ENCODE measurements around the gene IL2RA.

The IL2RA gene

GRCh38 chr10:6038071-6038631 lies 24.0 kb downstream of the IL2RA start:
- DNase-seq (ENCODE audit: low spot score) = no peak

GRCh38 chr10:6037422-6037821 lies 24.7 kb downstream of the IL2RA start:
- no peak for DNase-seq (ENCODE audit: low spot score)

- no peak for DNase-seq (ENCODE audit: low spot score)
Observed at GRCh38 chr10:6036861-6037321, 25.3 kb downstream of the IL2RA start.

GRCh38 chr10:6035931-6036575 lies 26.1 kb downstream of the IL2RA start:
- DNase-seq (ENCODE audit: low spot score) = no peak

GRCh38 chr10:6035101-6035834 lies 26.9 kb downstream of the IL2RA start:
- DNase-seq (ENCODE audit: low spot score) = no peak

- no peak for DNase-seq (ENCODE audit: low spot score)
Observed at GRCh38 chr10:6034371-6034770, 27.8 kb downstream of the IL2RA start.

GRCh38 chr10:6033954-6034353 lies 28.2 kb downstream of the IL2RA start:
- peak; percentile 70 for DNase-seq (ENCODE audit: low spot score)

GRCh38 chr10:6030940-6031339 lies 31.2 kb downstream of the IL2RA start:
- DNase-seq (ENCODE audit: low spot score) = no peak

- DNase-seq (ENCODE audit: low spot score) = no peak
Observed at GRCh38 chr10:6030217-6030616, 31.9 kb downstream of the IL2RA start.

- DNase-seq (ENCODE audit: low spot score) = no peak
Observed at GRCh38 chr10:6027929-6028328, 34.2 kb downstream of the IL2RA start.

- DNase-seq (ENCODE audit: low spot score) = no peak
Observed at GRCh38 chr10:6025683-6026255, 36.4 kb downstream of the IL2RA start.

- DNase-seq (ENCODE audit: low spot score) = no peak
Observed at GRCh38 chr10:6024334-6024682, 37.9 kb downstream of the IL2RA start.

- peak; percentile 85 for DNase-seq (ENCODE audit: low spot score)
Observed at GRCh38 chr10:6023661-6024333, 38.4 kb downstream of the IL2RA start.

GRCh38 chr10:6022660-6023059 lies 39.5 kb downstream of the IL2RA start:
- no peak for DNase-seq (ENCODE audit: low spot score)

GRCh38 chr10:6020826-6021225 lies 41.3 kb downstream of the IL2RA start:
- no peak for DNase-seq (ENCODE audit: low spot score)

- DNase-seq (ENCODE audit: low spot score) = no peak
Observed at GRCh38 chr10:6019796-6020195, 42.4 kb downstream of the IL2RA start.

GRCh38 chr10:6019010-6019782 lies 43.0 kb downstream of the IL2RA start:
- no peak for DNase-seq (ENCODE audit: low spot score)

- no peak for DNase-seq (ENCODE audit: low spot score)
Observed at GRCh38 chr10:6018422-6018821, 43.7 kb downstream of the IL2RA start.

GRCh38 chr10:6017781-6018354 lies 44.3 kb downstream of the IL2RA start:
- DNase-seq (ENCODE audit: low spot score) = no peak

GRCh38 chr10:6014241-6014761 lies 47.9 kb downstream of the IL2RA start:
- DNase-seq (ENCODE audit: low spot score) = peak; percentile 64
